GM12891 (cell line): ENCODE results near the gene WRAP73.

Experiments
- PAX5 ChIP-seq: IDR thresholded peaks from 2 replicates; pipeline ENCODE4 v1.6.1; 2011; ENCODE audit warnings: low read length, moderate library complexity, mild to moderate bottlenecking; ENCODE audit not compliant: insufficient read depth, severe bottlenecking
- POLR2A ChIP-seq: IDR thresholded peaks from 2 replicates; pipeline ENCODE4 v1.6.1; 2011; ENCODE audit warnings: low read depth, low read length, control low read depth
- POLR2AphosphoS5 ChIP-seq: IDR thresholded peaks from 2 replicates; pipeline ENCODE4 v1.6.1; 2011; ENCODE audit warnings: low read depth, low read length, control low read depth
- POU2F2 ChIP-seq: IDR thresholded peaks from 2 replicates; pipeline ENCODE4 v1.6.1; 2011; ENCODE audit warnings: low read depth, mild to moderate bottlenecking, control low read depth, low read length, moderate library complexity
- SPI1 ChIP-seq: IDR thresholded peaks from 2 replicates; pipeline ENCODE4 v1.6.1; 2011; ENCODE audit warnings: low read depth, low read length, control low read depth
- TAF1 ChIP-seq: IDR thresholded peaks from 2 replicates; pipeline ENCODE4 v1.6.1; 2011; ENCODE audit warnings: low read depth, low read length, control low read depth

GRCh38 chr1:3669421-3669821 lies 19.5 kb upstream of the WRAP73 start:
- TF ChIP-seq POLR2AphosphoS5: no peak
- no peak for TF ChIP-seq POLR2A
- TF ChIP-seq PAX5: no peak
- TF ChIP-seq TAF1: no peak
- no peak for TF ChIP-seq SPI1
- TF ChIP-seq POU2F2: no peak
